DOHH2 (cell line): ENCODE data around the gene C1S.

ENCODE experiments used
- EZH2phosphoT487 ChIP-seq: fragments of 200-600 bp; sonication (generic); IDR thresholded peaks from 2 replicates; pipeline ENCODE4 v1.6.1; 2017; ENCODE audit warnings: borderline replicate concordance, mild to moderate bottlenecking, antibody characterized with exemption, low read length, moderate library complexity, mixed read lengths
- TF ChIP-seq, protein P1 (sequence below): fragments of 200-600 bp; sonication (generic); IDR thresholded peaks from one replicate; pipeline ENCODE4 v1.5.1; 2014; ENCODE audit warnings: antibody characterized with exemption, mild to moderate bottlenecking, low read depth, low read length; ENCODE audit not compliant: poor library complexity, severe bottlenecking

DNA sequence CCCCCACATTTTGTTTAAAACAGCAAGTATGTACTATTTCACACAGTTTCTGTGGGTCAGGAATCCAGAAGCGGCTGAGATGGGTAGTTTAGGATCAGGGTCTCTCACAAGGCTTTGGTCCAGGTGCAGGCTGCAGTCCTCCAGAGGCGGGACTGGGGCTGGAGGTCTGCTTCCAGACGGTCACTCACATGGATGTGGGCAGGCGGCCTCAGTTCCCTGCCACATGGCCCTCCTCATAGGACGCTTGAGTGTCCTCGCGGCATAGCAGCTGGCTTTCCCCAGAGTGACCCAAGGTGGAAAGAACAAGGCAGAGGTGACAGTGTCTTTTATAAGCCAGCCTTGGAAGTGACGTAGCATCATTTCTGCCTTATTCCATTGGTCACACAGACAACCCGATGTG, 56.4 kb downstream of the C1S start:
- TF ChIP-seq, protein P1, sequence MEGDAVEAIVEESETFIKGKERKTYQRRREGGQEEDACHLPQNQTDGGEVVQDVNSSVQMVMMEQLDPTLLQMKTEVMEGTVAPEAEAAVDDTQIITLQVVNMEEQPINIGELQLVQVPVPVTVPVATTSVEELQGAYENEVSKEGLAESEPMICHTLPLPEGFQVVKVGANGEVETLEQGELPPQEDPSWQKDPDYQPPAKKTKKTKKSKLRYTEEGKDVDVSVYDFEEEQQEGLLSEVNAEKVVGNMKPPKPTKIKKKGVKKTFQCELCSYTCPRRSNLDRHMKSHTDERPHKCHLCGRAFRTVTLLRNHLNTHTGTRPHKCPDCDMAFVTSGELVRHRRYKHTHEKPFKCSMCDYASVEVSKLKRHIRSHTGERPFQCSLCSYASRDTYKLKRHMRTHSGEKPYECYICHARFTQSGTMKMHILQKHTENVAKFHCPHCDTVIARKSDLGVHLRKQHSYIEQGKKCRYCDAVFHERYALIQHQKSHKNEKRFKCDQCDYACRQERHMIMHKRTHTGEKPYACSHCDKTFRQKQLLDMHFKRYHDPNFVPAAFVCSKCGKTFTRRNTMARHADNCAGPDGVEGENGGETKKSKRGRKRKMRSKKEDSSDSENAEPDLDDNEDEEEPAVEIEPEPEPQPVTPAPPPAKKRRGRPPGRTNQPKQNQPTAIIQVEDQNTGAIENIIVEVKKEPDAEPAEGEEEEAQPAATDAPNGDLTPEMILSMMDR = no peak
- no peak for TF ChIP-seq EZH2phosphoT487
